AG04449 (cell line): ENCODE data around the gene PDE7B.
A peak's percentile ranks its signal among the peaks of the same experiment; 100 is the strongest.
"Not testable (repeated sequence)": the region's sequence is repeated elsewhere in the genome, so short reads cannot be mapped to it uniquely, and the experiment has no call there.

Experiments used
- CTCF ChIA-PET: fragments of 350-600 bp; formaldehyde crosslinking; extraction: SDS; loops from one replicate; lab custom pipeline; 2021; ENCODE audit warnings: antibody characterized with exemption; lab: Yijun Ruan, JAX
- POLR2A ChIA-PET: fragments of 400-600, 350-600 bp; formaldehyde crosslinking; extraction: SDS; loops from one replicate; lab custom pipeline; 2020; ENCODE audit warnings: antibody characterized with exemption, inconsistent platforms; lab: Yijun Ruan, JAX
- DNase-seq: peaks from one replicate; pipeline ENCODE4 v3.0.0-alpha.2; 2010; ENCODE audit warnings: low read depth, low spot score
- H3K4me3 ChIP-seq: 2 replicates; pipeline ENCODE4 v1.5.1; 2011; ENCODE audit warnings: low read depth, mild to moderate bottlenecking, control low read depth, low read length
- CTCF ChIP-seq: IDR thresholded peaks from one replicate; pipeline ENCODE4 v1.5.1; 2011; ENCODE audit warnings: mild to moderate bottlenecking, moderate library complexity, low read length, control low read depth, inconsistent platforms; ENCODE audit not compliant: insufficient read depth; ENCODE audit errors: missing control alignments

Gene PDE7B

GRCh38 chr6:135853227-135853626 lies 1.7 kb downstream of the PDE7B start:
- CTCF ChIA-PET, result interaction anchor here (0.7 to 3.5 kb wide), 7 partner anchors 13 to 373 kb away, joined by 3 to 23 read pairs (median 5); no protein-coding TSS in a partner anchor
- H3K4me3 ChIP-seq, result peak overlapping the region; percentile 66
- POLR2A ChIA-PET, result no interaction called here
- TF ChIP-seq CTCF, result peak; percentile 13
- DNase-seq, result no peak

GRCh38 chr6:135853986-135854385 lies 2.5 kb downstream of the PDE7B start:
- no peak for DNase-seq
- ChIA-PET CTCF (interaction anchor here (2.1 to 3.5 kb wide), 3 partner anchors 12 to 318 kb away, joined by 5 to 13 read pairs (median 9); no protein-coding TSS in a partner anchor), POLR2A (interaction anchor here (0.6 kb wide), 1 partner anchor 334 kb away, joined by 3 read pairs; no protein-coding TSS in a partner anchor)
- peak overlapping the region; percentile 66 for H3K4me3 ChIP-seq
- TF ChIP-seq CTCF, result no peak

- POLR2A ChIA-PET, result no interaction called here
- CTCF ChIA-PET, result interaction anchor here (0.7 to 3.5 kb wide), 2 partner anchors 319 to 371 kb away, joined by 3 to 13 read pairs; no protein-coding TSS in a partner anchor
- no peak for DNase-seq
- H3K4me3 ChIP-seq, result peak overlapping the region; percentile 24; the same call in 1 of the 2 replicates
- TF ChIP-seq CTCF, result no peak
Measured at GRCh38 chr6:135854799-135855198, 3.3 kb downstream of the PDE7B start.

- no peak for TF ChIP-seq CTCF
- H3K4me3 ChIP-seq, result no peak overlapping the region
- DNase-seq, result no peak
- ChIA-PET POLR2A (no interaction called here), CTCF (interaction anchor here (1.2 kb wide), 1 partner anchor 15 kb away, joined by 3 read pairs; no protein-coding TSS in a partner anchor)
Measured at GRCh38 chr6:135858931-135859330, 7.4 kb downstream of the PDE7B start.

- H3K4me3 ChIP-seq, result no peak overlapping the region
- TF ChIP-seq CTCF, result no peak
- DNase-seq, result no peak
- POLR2A ChIA-PET, result no interaction called here
- CTCF ChIA-PET, result no interaction called here
Measured at GRCh38 chr6:135860361-135860760, 8.9 kb downstream of the PDE7B start.

- no peak overlapping the region for H3K4me3 ChIP-seq
- ChIA-PET POLR2A (no interaction called here), CTCF (no interaction called here)
- no peak for DNase-seq
- TF ChIP-seq CTCF, result no peak
Measured at GRCh38 chr6:135861189-135861588, 9.7 kb downstream of the PDE7B start.

GRCh38 chr6:135864929-135865328 lies 13.4 kb downstream of the PDE7B start:
- CTCF ChIA-PET, H3K4me3 ChIP-seq, DNase-seq, POLR2A ChIA-PET: not testable (repeated sequence)
